NCI-H128 (cell line): ENCODE results near the gene UST.
"Not testable (repeated sequence)": the region's sequence is repeated elsewhere in the genome, so short reads cannot be mapped to it uniquely, and the experiment has no call there.

Experiments used
- DNase-seq: peaks from one replicate; lab custom pipeline; 2025; ENCODE audit not compliant: unreplicated experiment; lab: John Stamatoyannopoulos, UW

UST gene

GRCh38 chr6:148735989-148736388 is 10.8 kb upstream of the UST start:
- DNase-seq, result no peak

GRCh38 chr6:148736774-148737412 is 9.9 kb upstream of the UST start:
- DNase-seq, result no peak

- DNase-seq, result no peak
Observed at GRCh38 chr6:148737806-148738205, 9.0 kb upstream of the UST start.

GRCh38 chr6:148738946-148739821 is 7.6 kb upstream of the UST start:
- DNase-seq, result no peak

- no peak for DNase-seq
Observed at GRCh38 chr6:148739822-148740128, 7.1 kb upstream of the UST start.

GRCh38 chr6:148743476-148743875 is 3.4 kb upstream of the UST start:
- DNase-seq, result no peak

GRCh38 chr6:148745926-148746325 is 904 bp upstream of the UST start:
- no peak for DNase-seq

- DNase-seq, result no peak
Observed at GRCh38 chr6:148747145-148747470, 278 bp downstream of the UST start.

GRCh38 chr6:148747471-148748165 is 788 bp downstream of the UST start:
- peak; percentile 27 for DNase-seq

- no peak for DNase-seq
Observed at GRCh38 chr6:148749674-148750073, 2.8 kb downstream of the UST start.

- DNase-seq, result no peak
Observed at GRCh38 chr6:148750838-148751792, 4.3 kb downstream of the UST start.

- no peak for DNase-seq
Observed at GRCh38 chr6:148751793-148752170, 5.0 kb downstream of the UST start.

- DNase-seq, result not testable (repeated sequence)
Observed at GRCh38 chr6:148755379-148755778, 8.5 kb downstream of the UST start.

GRCh38 chr6:148757944-148758480 is 11.2 kb downstream of the UST start:
- DNase-seq, result no peak

- no peak for DNase-seq
Observed at GRCh38 chr6:148758492-148758891, 11.7 kb downstream of the UST start.

GRCh38 chr6:148760258-148760534 is 13.4 kb downstream of the UST start:
- DNase-seq, result no peak

- no peak for DNase-seq
Observed at GRCh38 chr6:148760568-148761526, 14.0 kb downstream of the UST start.

- DNase-seq, result no peak
Observed at GRCh38 chr6:148761527-148762011, 14.7 kb downstream of the UST start.

- no peak for DNase-seq
Observed at GRCh38 chr6:148762231-148762630, 15.4 kb downstream of the UST start.
